Stimulated activated CD4-positive, alpha-beta T cell treated with anti-CD3 and anti-CD28 coated beads, Interleukin-12 subunit alpha, Interleukin-12 subunit beta, amount 100 ng/mL, for 24 hours (primary cell): ENCODE data around the gene BRDT.

Source experiments
- DNase-seq, 2 experiments: peaks; one replicate each; pipeline ENCODE4 v3.0.0-alpha.2; 2020; ENCODE audit warnings: low read depth in 2 of 2

The BRDT gene

GRCh38 chr1:91949356-91949699 lies at the start of gene BRDT:
Gene BRDT (plus strand): TSS chr1:91949401. CDS start chr1:91962755, 13,354 bp downstream.
- no peak for DNase-seq

- no peak for DNase-seq
Observed at GRCh38 chr1:91900562-91900961, 48.6 kb upstream of the BRDT start.

- DNase-seq: no peak
Observed at GRCh38 chr1:91901231-91901630, 48.0 kb upstream of the BRDT start.

GRCh38 chr1:91912266-91912665 lies 36.9 kb upstream of the BRDT start:
- DNase-seq: no peak

GRCh38 chr1:91913018-91913417 lies 36.2 kb upstream of the BRDT start:
- DNase-seq: no peak

GRCh38 chr1:91916046-91916445 lies 33.2 kb upstream of the BRDT start:
- no peak for DNase-seq

GRCh38 chr1:91916811-91917460 lies 32.3 kb upstream of the BRDT start:
- no peak for DNase-seq

- no peak for DNase-seq
Observed at GRCh38 chr1:91919962-91920361, 29.2 kb upstream of the BRDT start.

- no peak for DNase-seq
Observed at GRCh38 chr1:91924146-91924545, 25.1 kb upstream of the BRDT start.

- DNase-seq: no peak
Observed at GRCh38 chr1:91925644-91926435, 23.4 kb upstream of the BRDT start.

GRCh38 chr1:91928026-91928425 lies 21.2 kb upstream of the BRDT start:
- DNase-seq: no peak

GRCh38 chr1:91929250-91929649 lies 20.0 kb upstream of the BRDT start:
- DNase-seq: no peak

GRCh38 chr1:91937613-91938012 lies 11.6 kb upstream of the BRDT start:
- no peak for DNase-seq

GRCh38 chr1:91940496-91940895 lies 8.7 kb upstream of the BRDT start:
- DNase-seq: no peak

GRCh38 chr1:91944087-91944486 lies 5.1 kb upstream of the BRDT start:
- DNase-seq: no peak

- no peak for DNase-seq
Observed at GRCh38 chr1:91948097-91948496, 1.1 kb upstream of the BRDT start.

GRCh38 chr1:91948501-91949355 lies 473 bp upstream of the BRDT start:
- DNase-seq: no peak

GRCh38 chr1:91952187-91952586 lies 3.0 kb downstream of the BRDT start:
- no peak for DNase-seq

GRCh38 chr1:91958926-91959325 lies 9.7 kb downstream of the BRDT start:
- no peak for DNase-seq

GRCh38 chr1:91968334-91968733 lies 19.1 kb downstream of the BRDT start:
- no peak for DNase-seq

GRCh38 chr1:91979383-91979782 lies 30.2 kb downstream of the BRDT start:
- DNase-seq: no peak

GRCh38 chr1:91980663-91981062 lies 31.5 kb downstream of the BRDT start:
- no peak for DNase-seq
